NCI-H524 treated with DMSO at 0.1 percent for 48 hours (cell line): Measurements from ENCODE around the gene TMPRSS4.
"Not testable (repeated sequence)": the region's sequence is repeated elsewhere in the genome, so short reads cannot be mapped to it uniquely, and the experiment has no call there.

ENCODE experiments used
- DNase-seq: peaks from one replicate; lab custom pipeline; 2025; lab: John Stamatoyannopoulos, UW

Gene TMPRSS4

DNA sequence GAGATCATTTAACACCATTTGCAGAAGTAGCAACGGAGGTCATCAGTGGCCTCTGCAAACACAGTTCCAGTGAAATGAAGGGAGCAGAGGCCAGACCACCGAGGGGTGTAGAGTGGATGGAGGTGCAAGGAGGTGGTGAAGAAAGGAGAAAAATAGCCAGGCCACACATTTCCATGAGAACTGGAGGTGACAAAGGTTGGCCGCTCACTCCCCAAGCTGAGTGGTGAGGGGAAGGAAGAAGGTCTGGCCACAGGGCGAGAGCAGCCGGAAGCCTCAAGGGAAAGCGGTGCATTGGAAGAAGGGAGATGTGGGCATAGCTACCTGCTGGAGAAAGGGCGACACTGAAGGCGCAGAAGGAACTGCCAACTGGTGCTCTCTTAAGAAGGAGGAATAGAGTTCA, 20.1 kb upstream of the TMPRSS4 start:
- no peak for DNase-seq

DNA sequence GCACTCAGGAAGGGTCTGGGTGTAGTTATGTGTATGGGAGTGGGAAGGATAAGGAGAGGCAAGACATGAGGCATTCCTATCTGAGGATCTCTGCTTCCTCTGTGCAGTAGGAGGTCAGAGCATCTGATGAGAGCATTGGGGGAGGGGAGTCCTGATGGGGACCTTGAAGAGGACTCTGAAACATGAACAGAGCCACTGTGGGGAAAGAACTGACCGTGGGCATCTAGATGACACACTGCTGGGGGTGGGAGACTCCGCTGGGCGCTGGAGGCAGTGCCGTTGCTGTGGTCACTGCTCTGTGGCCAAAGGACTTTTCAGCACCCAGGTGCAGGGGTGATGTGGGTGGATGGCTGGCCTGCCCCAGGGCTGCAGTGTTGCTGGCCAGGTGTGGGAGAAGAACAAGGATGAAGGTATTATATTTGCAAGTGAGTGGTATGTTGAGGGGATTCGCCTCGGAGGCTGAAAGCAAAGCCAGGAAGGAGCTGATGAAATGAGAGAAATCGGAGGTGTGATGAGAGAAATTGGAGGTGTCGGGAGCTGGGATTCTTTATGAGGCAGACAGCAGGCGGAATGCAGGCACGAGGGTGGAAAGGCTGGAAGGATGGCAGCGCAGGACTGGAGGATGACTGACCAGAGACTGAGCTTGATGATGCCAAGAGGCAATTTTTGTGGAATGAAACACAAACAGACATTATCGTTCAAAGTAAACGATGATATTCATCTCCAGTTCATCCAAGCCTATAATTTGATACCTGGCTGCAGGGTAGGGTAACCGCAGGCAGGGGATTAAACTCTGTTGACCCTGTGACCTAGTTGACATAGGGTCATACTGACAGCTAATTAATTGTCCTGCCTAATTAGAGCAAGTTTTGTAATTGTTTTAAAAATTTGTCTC, 19.4 kb upstream of the TMPRSS4 start:
- DNase-seq, result no peak

DNA sequence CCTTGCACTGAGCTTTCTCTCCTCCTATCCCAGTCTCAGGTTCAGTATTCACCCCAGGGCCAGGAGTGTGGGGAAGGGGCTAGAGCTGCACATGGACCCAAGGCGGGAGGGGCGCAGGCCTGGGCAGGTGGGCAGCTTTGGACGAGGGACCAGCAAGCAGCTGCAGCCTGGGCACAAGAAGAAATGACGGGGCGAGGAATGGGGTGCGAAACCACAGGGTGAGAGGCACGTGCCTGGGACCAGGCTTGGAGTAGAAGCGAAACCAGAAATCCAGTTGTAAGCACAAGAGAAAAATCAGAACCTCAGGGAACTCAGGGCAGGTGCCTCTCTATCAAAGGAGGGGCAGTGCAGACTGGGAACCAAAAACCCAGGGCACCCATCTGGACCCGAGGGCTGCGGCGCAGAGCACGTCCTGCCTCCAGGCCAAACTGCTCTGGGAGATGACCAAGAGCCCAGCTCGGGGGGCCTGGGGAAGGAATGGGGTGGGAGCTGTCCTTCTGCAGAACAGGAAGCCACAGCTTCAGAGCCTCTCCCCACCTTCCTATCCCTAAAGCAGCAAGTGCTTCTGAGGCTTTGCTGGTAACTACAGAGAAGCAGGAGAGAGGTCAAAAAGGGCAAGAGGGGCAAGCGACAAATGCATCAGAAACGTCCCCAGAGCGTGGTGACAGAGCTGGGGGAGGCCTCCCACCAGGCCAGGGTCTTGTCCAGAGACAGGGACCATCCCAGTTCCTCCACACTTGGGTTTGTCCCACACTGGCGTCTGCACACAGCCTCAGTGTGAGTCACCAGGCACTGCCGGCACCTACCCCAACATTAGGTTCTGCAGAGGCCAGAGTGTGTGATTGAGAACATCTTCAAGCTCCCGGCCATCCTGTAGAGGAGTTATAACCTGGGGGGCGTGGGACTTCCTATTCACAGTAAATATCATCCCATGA, 18.3 kb upstream of the TMPRSS4 start:
- no peak for DNase-seq

DNA sequence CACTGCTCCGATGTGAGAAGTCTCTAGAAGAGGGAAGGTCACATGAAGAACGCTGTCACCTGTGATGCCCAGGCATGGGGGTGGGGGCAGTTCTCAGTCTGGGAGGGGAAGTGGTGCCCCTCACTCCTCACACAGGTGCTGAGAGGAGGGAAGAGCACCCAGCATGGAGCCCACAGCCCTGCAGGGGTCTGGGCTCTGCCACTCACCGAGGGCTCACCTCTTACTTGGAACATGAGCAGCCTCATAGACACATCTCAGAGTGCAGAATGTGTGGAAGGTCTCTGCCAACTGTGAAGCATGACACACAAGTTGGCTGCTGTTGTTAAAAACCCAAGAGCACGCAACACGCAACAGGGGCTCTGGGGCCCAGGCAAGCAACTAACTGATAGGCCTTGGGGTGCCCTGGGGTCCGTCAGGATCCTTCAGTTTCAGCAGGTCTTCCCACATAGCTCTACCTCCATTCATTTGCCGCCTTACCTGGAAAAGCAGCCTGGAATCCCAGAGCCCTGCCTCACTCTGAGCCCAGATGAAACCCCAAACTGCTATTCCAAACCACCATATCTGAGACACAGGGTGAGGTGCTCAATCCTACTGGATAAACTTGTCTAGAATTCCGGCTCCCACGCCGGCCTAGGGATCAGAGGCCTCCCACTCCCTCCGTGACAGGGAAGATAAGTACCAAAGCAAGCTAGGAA, 17.5 kb upstream of the TMPRSS4 start:
- DNase-seq, result no peak

DNA sequence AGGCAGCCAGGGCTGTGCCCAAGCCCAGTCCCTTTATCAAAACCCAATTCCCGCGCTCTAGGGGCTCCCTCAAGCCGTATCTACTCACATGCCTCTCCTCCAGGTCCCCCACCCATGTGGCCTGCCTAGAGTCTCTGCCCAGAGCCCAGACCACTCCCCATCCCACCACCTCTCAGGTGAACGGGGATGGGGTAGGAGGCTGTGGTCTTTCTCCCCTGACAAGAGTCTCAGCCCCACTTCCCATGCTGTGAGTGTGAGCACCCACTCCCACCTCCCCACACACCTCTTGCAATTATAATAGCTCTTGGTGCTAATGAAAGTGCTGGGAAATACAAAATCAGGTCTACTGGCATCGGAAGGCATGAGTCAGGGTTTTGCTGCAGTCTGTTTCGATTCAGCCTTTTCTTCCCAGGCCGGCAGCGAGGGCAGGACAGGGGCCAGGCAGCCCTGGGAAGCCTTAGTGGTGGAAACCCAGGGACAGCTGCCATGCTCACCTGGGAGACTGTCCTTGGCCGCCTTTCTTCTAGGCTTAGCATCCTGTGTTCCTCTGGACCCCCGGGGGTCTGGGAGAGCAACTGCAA, 16.7 kb upstream of the TMPRSS4 start:
- no peak for DNase-seq

DNA sequence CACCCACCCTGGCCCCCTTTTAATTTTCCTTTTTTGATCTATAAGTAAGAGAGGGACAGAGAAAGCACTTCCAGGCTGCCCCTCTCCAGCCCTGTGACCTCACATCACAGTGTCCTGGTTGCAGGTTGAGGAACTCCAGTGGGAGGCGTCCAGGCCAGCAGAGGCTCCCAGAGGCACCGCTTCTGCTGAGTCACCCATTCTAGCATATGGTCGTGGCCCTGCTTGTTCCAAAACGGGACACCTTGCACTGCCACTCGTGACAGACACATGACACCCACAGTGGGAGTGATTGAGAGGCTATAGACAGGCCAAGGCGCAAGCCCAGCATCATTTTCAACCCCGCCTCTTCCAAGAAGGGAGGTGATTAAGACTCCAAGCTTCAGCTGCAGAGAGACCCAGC, 16.0 kb upstream of the TMPRSS4 start:
- no peak for DNase-seq

DNA sequence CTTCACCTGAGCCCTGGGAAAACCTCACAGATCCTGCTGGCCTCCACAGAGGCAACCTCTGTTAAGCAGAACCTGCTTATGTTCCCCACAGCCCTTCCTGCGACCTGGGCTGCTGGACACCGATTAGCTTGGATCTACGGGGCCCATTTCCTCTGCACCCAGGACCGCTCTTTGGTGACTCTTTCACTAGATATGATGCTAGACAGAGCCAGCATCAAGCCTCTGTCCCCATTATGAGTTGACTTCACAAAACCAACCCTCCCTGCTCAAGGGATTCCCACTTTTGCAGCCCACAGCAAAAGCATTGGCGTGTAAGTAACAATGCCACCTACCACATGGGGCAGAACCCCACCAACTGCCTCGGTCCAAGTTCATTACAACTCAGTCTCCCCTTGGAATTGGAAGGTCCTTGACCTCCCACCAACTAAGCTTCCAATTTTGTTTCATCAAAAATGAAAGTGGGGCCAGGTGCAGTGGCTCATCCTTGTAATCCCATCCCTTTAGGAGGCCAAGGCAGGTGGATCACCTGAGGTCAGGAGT, 15.2 kb upstream of the TMPRSS4 start:
- no peak for DNase-seq

DNA sequence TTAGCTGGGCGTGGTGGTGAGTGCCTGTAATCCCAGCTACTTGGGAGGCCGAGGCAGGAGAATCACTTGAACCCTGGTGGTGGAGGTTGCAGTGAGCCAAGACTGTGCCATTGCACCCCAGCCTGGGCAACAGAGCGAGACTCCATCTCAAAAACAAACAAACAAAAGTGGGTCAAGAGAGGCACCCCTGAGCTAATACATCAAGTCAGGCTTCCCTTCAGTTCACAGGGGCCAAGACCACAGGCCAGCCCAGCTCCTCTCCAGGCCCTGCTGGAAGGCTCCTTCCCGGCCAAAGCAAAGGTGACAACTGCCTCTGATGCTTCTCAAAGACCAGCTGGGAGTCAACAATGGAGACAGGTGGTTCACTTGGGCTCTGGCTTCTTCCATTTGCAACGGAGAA, 14.7 kb upstream of the TMPRSS4 start:
- not testable (repeated sequence) for DNase-seq

DNA sequence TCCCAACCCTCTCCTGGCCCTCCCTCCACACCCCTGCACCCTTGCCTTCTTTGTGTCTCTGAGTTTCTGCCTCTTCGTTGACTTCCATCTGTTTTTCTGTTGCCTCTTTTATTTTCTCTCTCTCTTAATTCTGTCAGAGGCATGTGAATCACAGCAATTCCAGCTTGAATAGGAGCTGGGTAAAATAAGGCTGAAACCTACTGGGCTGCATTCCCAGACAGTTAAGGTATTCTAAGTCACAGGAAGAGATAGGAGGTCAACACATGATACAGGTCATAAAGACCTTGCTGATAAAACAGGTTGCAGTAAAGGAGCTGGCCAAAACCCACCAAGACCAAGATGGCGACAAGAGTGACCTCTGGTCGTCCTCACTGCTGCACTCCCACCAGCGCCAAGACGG, 14.2 kb upstream of the TMPRSS4 start:
- DNase-seq, result not testable (repeated sequence)

DNA sequence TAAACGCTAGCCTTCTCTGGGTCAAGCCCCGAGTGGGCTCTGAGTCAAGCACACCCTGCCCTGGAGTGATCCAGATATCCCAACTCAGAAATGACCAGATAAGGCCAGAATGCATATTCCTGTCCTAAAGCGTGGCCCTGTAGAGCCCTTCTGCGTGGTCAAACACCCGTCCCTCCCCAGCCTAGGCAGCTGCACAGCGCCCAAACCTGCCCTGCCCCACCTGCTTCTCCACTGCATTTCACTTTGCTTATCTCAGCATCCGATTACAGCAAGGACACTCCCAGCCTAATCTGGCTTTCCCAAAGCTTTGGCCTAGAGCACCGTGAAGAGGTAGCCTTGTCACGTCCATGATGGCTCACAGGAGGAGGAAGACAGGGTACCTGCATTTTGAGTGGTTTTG, 11.9 kb upstream of the TMPRSS4 start:
- no peak for DNase-seq

DNA sequence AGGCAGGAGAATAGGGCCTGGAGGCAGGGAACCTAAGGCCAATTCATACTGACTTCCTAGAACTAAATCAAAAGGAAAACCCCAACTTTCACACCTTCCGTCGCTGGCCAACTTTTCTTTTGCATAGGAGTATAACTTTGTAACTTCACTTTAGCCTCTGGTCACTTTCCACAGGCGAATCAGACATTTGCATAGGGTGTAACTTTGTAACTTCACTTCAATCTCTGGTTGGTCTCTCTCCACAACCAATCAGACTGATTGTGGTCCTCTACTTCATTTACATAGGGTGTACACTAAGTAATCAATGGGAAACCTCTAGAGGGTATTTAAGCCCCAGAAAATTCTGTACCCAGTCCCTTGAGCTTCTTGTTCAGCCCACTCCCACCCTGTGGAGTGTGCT, 11.5 kb upstream of the TMPRSS4 start:
- no peak for DNase-seq

DNA sequence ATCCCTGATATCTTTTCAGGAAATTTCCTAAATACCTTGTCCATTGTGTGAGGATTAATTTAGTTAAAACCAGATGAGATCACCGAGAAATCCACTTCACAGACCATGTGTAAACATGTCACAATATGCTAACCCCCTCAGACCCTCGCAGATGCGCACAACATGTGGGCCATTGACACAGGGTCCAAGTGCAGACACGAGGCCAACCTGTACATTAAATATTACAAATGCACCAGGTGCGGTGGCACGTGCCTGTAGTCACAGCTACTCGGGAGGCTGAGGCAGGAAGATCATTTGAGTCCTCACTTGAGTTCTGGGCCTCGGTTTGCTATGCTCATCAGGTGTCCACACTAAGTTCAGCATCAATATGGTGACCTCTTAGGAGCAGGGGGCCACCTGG, 9.9 kb upstream of the TMPRSS4 start:
- peak; percentile 78 for DNase-seq

DNA sequence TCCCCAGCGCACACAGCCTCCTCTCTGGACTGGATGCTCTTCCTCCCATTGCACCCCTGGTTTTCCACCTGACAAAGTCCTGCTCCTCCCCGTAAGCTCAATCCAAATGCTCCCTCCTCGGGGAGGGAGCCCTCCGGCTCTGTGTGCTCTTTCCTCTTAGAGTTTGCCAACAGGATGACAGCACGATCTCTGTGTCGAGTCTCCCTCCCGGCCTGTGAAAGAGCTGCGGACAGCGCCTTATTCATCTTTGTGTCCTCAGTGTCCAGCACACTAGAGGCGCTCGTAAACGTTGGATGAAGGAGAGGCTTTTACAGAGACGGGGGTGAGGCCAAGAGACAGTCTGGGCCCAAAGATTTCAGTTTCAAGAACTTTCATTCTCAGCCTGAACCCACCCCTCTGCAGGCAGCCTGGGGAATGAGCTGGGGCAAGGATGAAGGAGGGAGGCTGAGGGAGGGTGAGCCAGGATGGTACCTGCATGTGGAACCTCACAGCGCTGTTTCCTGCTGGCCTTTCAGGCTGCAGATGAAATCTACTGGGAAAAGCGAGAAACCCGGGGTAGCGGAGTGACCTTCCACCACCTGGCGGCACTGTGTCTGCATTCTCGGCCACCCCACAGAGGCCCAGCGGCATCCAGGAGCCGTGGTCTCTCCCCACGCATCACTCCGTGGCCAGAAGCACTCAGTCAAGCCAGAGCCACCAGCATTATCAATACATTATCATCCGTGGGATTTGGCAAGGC, 8.5 kb upstream of the TMPRSS4 start:
- no peak for DNase-seq

DNA sequence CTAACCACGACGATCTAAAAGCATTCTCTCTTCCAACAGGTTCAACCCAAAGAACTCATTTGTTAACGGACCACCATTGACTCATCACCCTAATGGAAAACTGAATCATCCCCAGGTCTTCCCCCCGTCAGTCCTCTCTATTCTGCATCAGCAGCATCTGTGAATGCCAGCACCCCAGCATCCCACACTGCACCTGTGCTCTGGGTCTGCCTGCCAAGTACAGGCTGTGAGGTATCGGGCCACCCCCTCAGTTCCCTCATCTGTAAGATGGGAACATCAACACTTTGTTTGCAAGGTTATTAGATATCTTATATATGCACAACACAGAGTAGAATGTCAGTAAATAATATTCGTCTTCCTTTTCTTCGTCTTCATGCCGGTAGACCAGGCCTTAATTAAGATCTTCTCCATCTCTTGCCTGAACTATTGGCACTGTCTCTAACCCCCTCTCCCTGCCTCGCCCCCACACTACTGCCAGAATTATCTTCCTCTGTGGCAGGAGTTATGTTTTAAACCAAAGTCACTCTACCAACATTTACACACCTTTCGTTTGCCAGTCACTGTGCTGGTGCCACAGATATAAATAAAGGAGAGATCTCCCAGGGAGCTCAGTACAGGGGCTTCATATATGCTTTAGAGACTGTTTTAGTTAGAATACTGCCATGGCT, 7.8 kb upstream of the TMPRSS4 start:
- DNase-seq, result no peak

DNA sequence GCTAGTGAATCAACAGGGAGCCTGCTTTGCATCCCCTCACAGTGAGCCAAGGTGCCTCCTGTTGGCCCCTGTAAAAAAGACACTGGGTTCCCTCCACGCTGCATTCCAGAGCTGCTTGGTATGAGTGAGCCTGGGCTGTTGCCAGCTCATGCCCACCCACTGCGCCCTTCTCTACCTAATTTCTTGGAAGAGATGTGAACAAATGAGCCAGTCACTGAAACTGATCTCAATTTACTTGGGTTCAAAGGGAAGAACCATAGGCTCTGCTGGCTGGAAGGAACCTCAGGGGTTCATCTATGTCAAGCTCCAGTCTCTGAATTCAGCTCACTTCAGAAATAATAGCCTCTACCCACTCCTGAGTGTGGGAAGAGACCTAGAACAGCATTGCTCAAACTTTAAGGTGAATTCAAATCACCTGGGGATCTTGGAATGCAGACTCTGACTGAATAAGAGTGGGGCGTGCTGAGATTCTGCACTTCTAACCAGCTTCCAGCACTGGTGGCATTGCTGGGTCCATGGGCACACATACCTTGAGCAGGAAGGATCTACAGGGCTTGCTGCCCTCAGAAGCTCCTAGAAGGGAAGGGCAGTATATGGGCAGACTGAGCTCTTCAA, 5.4 kb upstream of the TMPRSS4 start:
- DNase-seq, result no peak

DNA sequence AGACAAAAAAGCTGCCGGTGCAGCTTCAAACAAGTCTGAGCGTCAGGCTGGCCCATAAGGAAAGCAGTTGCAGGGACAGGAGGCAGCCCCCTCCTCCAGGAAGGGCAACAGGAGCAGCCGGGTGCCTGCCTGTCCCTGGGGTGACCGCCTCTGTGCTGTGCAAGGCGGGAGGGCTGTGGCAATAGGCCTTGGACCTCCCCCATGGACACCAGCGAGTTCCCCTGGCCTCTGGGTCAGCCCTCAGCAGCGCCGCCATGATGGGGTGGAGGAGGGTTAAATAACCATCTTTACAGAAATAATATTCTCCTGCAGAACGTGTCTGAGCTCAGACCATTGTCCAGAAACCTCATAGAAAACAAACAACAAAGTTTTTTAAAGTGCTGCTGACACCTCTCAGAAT, 3.3 kb upstream of the TMPRSS4 start:
- no peak for DNase-seq

DNA sequence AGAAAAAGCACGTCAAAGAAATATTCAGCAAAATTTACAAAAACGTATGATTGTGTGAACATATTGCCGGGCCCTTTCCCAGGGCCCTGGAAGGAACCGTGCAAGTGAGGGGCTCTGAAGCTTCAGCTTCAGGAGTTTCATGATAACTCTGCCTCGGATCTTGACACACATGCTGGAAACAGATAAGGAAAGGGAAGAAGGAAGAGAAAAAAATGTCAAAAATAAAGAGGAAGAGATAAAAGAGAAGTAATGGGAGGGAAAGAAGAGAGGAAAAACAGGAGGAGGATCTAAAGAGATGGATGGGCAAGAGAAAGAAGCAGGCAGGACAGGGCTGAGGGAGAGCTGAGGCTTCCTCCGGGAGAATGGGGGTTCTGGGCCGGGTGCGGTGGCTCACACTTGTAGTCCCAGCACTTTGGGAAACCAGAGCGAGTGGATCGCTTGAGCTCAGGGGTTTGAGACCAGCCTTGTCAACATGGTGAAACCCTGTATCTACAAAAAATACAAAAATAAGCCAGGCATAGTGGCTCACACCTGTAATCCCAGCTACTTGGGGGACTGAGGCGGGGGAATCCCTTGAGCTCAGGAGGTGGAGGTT, 2.7 kb upstream of the TMPRSS4 start:
- DNase-seq, result no peak

DNA sequence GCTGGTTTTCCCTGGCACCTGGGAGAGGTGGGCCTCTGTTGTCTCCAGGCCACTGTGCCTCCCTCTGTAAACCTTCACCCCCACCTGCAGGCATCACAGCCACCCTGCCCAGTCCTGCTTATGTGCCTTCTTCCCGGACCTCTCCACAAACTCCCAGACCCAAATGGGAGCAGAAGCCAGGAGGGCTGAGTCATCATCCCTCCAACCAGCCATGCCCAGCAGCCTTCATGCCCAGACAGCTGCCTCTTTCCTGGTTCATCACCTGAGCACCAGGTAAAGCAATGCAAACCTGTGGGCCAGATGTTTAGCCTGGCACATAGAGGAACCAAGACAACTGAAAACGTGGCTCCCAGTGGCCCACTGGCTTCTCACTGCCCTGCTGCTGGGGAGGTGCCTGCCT, 2.1 kb upstream of the TMPRSS4 start:
- DNase-seq, result no peak

DNA sequence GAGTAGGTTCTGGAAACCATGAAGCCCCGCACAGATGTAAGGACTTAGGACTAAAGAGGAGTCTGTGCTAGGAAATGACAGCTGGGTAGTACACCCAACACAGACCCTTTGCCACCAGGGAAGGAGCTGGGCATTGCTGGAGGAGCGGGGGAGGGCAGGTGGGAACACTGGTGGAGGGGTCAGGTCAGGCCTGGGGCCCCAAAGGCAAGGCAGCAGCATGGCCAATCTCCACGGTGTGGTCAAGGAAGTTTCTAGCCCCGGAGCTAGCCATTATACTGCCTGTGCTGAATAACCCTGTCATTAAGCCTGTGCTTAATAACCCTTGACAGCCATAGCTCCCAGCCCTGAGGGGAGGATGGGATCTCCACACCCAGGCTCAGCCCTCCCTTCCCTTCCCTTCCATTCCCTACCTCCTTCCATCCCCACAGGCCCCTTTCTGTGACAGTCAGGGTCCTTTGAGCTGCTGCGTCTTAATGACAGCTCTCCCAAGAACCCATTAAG, 2.1 kb downstream of the TMPRSS4 start:
- DNase-seq, result no peak
